Breast epithelium (tissue), 3 donors: ENCODE data around the gene WWC1.

Source experiments
- CTCF ChIP-seq, 3 donors: fragments of 450-650 bp; IDR thresholded peaks; one replicate each; pipeline ENCODE4 v1.5.1; 2016 to 2017; ENCODE audit warnings: antibody characterized with exemption in 3 of 3, mild to moderate bottlenecking in 3 of 3, moderate library complexity in 3 of 3
- POLR2A ChIP-seq: fragments of 450-650 bp; IDR thresholded peaks from one replicate; pipeline ENCODE4 v1.6.1; 2016; ENCODE audit warnings: antibody characterized with exemption, mild to moderate bottlenecking, moderate library complexity

- no peak for TF ChIP-seq CTCF (IDR thresholded peaks at IDR 0.05)
- TF ChIP-seq POLR2A: no peak
Observed at GRCh38 chr5:168354397-168354796, 63.0 kb downstream of the WWC1 start.
